HCT116 (cell line): ENCODE data around the gene IGF2R.

Experiments used
- EZH2 ChIP-seq: fragments of 200-600 bp; sonication (generic); IDR thresholded peaks from 2 replicates; pipeline ENCODE4 v1.6.1; 2017; ENCODE audit warnings: antibody characterized with exemption, mixed run types
- EZH2phosphoT487 ChIP-seq: fragments of 200-600 bp; IDR thresholded peaks from 2 replicates; pipeline ENCODE4 v1.6.1; 2018; ENCODE audit warnings: antibody characterized with exemption, borderline replicate concordance
- POLR2A ChIP-seq: IDR thresholded peaks from 2 replicates; pipeline ENCODE4 v1.7.0; 2011; ENCODE audit warnings: borderline replicate concordance; ENCODE audit not compliant: insufficient read depth, insufficient read length; ENCODE audit errors: extremely low read depth
- POLR2AphosphoS5 ChIP-seq: IDR thresholded peaks from 2 replicates; pipeline ENCODE4 v1.6.1; 2011; ENCODE audit warnings: mild to moderate bottlenecking, low read depth, low read length, moderate library complexity
- TF ChIP-seq, protein P1 (sequence below), 3 experiments: fragments of 200-600 bp in 1 of 3; sonication (generic) in 1 of 3; IDR thresholded peaks in 2 of 3; conservative IDR thresholded peaks in 1 of 3; 2 replicates each; pipeline ENCODE4 v1.5.1; 2012 to 2017; ENCODE audit warnings: low read depth in 2 of 3, low read length in 2 of 3, antibody characterized with exemption in 1 of 3, borderline replicate concordance in 1 of 3, control low read depth in 1 of 3, mild to moderate bottlenecking in 1 of 3, mixed read lengths in 1 of 3, mixed run types in 1 of 3, moderate library complexity in 1 of 3; ENCODE audit not compliant: insufficient read depth in 1 of 3

DNA sequence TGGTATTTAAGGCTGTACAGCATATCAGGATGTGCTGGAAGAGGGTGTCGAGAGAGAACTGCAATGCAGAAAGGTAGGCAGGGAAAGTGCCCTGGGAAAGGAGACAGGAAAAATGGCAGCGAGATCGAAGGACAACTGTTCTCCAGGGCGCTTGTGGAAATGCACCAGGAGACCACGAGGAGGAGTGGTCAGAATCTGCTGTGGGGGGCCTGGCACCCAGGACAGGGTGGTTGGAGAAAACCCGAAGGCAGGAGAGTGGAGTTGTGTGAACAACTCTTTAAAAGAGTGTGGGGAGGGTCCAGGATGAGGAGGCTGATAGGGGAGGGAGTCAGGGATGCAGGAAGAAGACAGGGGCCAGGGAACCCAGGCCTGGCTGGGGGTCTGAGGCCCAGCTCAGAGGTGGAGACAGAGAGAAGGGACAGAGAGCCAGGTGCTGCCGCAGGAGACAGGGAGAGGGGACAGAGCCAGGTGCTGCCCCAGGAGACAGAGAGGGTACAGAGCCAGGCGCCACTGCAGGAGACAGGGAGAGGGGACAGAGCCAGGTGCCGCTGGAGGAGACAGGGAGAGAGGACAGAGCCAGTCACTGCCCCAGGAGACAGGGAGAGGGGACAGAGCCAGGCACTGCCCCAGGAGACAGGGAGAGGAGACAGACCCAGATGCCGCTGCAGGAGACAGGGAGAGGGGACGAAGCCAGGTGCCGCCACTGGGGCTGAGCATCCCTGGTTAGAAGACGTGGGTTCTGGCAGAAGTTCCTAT, 162.0 kb downstream of the IGF2R start:
- no peak for TF ChIP-seq POLR2AphosphoS5
- TF ChIP-seq, protein P1, sequence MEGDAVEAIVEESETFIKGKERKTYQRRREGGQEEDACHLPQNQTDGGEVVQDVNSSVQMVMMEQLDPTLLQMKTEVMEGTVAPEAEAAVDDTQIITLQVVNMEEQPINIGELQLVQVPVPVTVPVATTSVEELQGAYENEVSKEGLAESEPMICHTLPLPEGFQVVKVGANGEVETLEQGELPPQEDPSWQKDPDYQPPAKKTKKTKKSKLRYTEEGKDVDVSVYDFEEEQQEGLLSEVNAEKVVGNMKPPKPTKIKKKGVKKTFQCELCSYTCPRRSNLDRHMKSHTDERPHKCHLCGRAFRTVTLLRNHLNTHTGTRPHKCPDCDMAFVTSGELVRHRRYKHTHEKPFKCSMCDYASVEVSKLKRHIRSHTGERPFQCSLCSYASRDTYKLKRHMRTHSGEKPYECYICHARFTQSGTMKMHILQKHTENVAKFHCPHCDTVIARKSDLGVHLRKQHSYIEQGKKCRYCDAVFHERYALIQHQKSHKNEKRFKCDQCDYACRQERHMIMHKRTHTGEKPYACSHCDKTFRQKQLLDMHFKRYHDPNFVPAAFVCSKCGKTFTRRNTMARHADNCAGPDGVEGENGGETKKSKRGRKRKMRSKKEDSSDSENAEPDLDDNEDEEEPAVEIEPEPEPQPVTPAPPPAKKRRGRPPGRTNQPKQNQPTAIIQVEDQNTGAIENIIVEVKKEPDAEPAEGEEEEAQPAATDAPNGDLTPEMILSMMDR (IDR thresholded peaks at IDR 0.05 in 2 of 3, conservative IDR thresholded peaks at IDR 0.05 in 1 of 3; ENCODE audit: borderline replicate concordance in 1 of 3, insufficient read depth in 1 of 3, low read depth in 2 of 3, low read length in 2 of 3) = no peak
- TF ChIP-seq POLR2A = no peak
- TF ChIP-seq EZH2 = no peak
- TF ChIP-seq EZH2phosphoT487 = no peak
